ENCODE measurements around the gene ATN1.

Gene ATN1

DNA sequence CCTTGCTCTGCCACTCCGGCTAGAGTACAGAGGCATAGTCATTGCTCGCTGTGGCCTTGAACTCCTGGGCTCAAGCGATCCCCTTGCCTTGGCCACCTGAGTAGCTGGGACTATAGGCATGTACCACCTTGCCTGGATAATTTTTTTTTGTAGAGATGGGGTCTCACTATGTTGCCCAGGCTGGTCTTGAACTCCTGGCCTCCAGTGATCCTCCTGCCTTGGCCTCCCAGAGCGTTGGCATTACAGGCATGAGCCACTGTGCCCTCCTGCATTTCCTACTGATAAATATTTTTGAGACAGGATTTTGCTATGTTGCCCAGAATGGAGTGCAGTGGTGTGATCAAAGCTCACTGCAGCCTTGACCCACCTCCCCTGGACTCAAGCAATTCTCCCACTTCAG, 52.3 kb downstream of the ATN1 start:
- DNase-seq, result no peak

DNA sequence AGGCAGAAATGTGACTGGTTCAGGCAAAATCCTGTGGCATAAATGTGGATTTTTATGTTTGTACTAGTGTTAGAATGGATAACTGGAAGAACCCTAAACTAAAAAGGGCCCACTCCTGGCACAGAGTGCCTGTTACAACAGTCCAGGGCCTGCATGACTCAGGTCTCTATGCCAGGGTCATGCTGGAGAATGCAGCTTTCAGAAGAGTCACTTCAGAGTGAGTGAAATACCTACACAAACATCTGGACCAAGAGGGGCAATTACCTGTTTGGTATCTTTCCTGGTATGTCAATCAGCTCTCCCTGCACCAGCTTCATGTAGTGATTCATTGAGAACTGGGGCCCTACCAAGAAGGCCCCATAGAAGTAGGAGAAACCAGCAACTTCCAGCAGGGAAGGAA, 53.0 kb downstream of the ATN1 start:
- DNase-seq, result no peak

DNA sequence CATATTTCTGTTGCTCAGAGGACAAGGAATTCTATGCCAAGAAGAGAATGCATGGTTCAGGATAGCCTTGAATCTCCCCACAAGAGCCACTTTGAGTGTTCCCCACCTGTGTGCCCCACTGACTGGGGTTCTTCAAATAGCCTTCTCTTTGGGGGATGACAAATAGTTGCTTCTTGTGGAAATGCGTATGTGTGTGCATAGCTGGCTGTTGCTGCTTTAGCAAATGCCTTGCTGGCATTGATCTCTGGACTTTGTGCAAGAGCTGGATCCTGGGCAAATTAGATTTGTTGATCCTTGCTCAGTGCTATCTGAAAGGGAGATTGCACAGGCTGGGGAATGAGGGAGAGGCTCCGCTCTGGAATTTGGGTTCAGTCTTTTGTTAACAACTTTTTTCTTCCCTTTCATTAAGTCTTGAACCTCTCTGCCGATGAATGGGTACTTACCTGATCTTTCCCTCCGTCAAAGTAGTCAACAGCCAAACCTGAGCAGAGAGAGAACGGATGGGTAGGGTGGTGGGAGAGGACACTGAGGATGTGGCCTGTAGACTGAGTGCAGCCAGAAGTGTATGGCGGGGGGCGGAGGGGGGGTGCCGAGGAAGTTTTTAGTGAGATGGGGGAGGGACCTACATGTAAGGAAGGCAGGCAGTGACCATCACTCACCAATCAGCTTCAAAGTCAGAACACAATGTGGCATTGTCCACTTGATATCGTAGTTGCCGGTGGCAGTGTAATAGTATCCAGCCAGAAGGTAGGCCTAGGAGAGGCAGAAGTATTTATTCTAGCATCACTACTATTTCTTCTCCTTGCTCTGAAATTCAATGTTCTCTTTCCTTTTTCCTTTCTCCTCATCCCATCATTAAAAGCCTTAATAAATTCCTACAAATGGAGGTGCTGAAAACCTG, 53.6 kb downstream of the ATN1 start:
- DNase-seq, result no peak

DNA sequence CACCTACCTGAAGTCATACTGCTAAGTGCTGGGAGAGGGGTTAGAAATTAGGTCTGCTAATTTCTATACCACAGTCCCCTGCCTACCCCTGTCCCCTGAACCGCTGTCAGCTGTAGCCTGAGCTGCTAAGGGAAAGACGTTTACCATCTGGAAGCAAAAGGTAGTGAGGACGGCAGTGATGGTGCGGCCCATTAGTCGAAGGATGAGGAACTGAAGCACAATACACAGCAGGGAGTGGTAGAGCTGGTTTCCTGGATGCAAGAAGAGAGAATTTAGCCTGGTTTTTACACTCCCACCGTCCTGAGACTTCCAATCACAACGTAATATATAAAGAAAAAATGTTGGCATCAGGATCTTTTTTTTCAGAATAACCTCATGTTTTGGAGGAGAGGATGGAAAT, 54.8 kb downstream of the ATN1 start:
- no peak for DNase-seq

DNA sequence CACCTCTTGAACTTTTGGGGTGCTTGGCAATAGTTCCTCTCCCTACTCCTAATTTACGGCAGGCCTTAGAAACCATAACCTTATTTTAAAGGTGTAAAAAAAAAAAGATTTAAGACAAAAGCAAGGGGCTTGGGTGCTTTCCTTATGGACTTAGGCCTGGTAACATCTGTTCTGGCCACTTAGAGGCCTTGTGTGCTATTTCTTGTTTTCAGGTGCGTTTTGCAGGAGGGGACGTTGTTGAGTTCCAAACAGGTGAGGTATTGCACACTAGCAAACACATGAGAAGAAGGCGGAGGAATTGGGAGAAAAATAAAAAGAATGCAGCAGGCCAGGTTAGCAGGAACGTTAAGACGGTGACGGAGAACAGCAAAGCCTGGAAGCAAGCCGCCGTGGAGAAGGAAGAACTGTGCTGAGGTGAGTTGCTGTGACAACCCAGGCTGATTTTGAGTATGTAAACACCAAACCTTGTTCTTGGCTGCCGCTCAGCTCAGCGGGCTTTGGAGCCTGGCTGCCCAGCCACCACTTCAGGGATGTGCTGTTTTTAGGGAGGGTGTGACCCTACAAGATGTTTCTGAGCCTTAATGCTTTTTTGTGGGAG, 60.3 kb downstream of the ATN1 start:
- DNase-seq, result no peak
